Mesothelial cell of epicardium (in vitro differentiated cells): ENCODE results near the gene DENND2D. TPM values are rescaled to one million over a fixed set of nuclear protein-coding genes. Genes with fewer than 3 reads are reported as not detected.

Source experiments
- DNase-seq, 2 experiments: peaks; one replicate each; pipeline ENCODE4 v3.0.0; 2021; ENCODE audit warnings: low spot score in 2 of 2; ENCODE audit not compliant: unreplicated experiment in 2 of 2
- H3K27ac Mint-ChIP-seq: 2 replicates; pipeline ENCODE4 v1.8.0; 2021; ENCODE audit warnings: mixed read lengths
- H3K27me3 Mint-ChIP-seq: 2 replicates; pipeline ENCODE4 v1.8.0; 2021; ENCODE audit warnings: low read depth, mixed read lengths
- H3K36me3 Mint-ChIP-seq: 2 replicates; pipeline ENCODE4 v1.8.0; 2021; ENCODE audit warnings: mixed read lengths
- H3K4me1 Mint-ChIP-seq: 2 replicates; pipeline ENCODE4 v1.8.0; 2021; ENCODE audit warnings: mixed read lengths
- H3K4me3 Mint-ChIP-seq: 2 replicates; pipeline ENCODE4 v1.8.0; 2021; ENCODE audit warnings: mild to moderate bottlenecking, moderate library complexity, mixed read lengths
- H3K9me3 Mint-ChIP-seq: 2 replicates; pipeline ENCODE4 v1.8.0; 2021; ENCODE audit warnings: mixed read lengths
- CTCF ChIP-seq: fragments of 200-600 bp; sonication (generic); IDR thresholded peaks from one replicate; pipeline ENCODE4 v1.5.0; 2021; ENCODE audit warnings: antibody characterized with exemption; ENCODE audit not compliant: unreplicated experiment
- total RNA-seq: library from RNA; stranded (reverse); gene quantifications from 3 replicates; pipeline ENCODE4 v1.2.1, GENCODE V29; 2021

The DENND2D gene
- total RNA-seq, 1 donor from 2014 or later: 4.8 TPM

GRCh38 chr1:111214074-111214801, 13.8 kb upstream of the DENND2D start:
- H3K9me3 Mint-ChIP-seq: peaks cover 5% of the 10 kb centered on the region
- DNase-seq: no peak
- H3K4me3 Mint-ChIP-seq: no peak overlapping the region
- H3K36me3 Mint-ChIP-seq: no peaks in the 10 kb centered on the region
- no peaks in the 10 kb centered on the region for H3K27me3 Mint-ChIP-seq
- H3K27ac Mint-ChIP-seq: peak overlapping the region; percentile 54
- peaks cover 19% of the 10 kb centered on the region for H3K4me1 Mint-ChIP-seq
- no peak for TF ChIP-seq CTCF

GRCh38 chr1:111213412-111213811, 13.0 kb upstream of the DENND2D start:
- H3K4me3 Mint-ChIP-seq: no peak overlapping the region
- H3K27ac Mint-ChIP-seq: no peak overlapping the region
- no peak for TF ChIP-seq CTCF
- no peaks in the 10 kb centered on the region for H3K27me3 Mint-ChIP-seq
- H3K4me1 Mint-ChIP-seq: peaks cover 19% of the 10 kb centered on the region
- H3K9me3 Mint-ChIP-seq: peaks cover 5% of the 10 kb centered on the region
- no peak for DNase-seq
- no peaks in the 10 kb centered on the region for H3K36me3 Mint-ChIP-seq

- H3K4me1 Mint-ChIP-seq: peaks cover 19% of the 10 kb centered on the region
- no peak for DNase-seq
- no peaks in the 10 kb centered on the region for H3K36me3 Mint-ChIP-seq
- peaks cover 2% of the 10 kb centered on the region for H3K9me3 Mint-ChIP-seq
- H3K27me3 Mint-ChIP-seq: no peaks in the 10 kb centered on the region
- no peak overlapping the region for H3K27ac Mint-ChIP-seq
- no peak overlapping the region for H3K4me3 Mint-ChIP-seq
- no peak for TF ChIP-seq CTCF
Observed at GRCh38 chr1:111212634-111213335, 12.3 kb upstream of the DENND2D start.

- no peak overlapping the region for H3K4me3 Mint-ChIP-seq
- H3K36me3 Mint-ChIP-seq: no peaks in the 10 kb centered on the region
- H3K27me3 Mint-ChIP-seq: no peaks in the 10 kb centered on the region
- TF ChIP-seq CTCF: no peak
- DNase-seq: no peak
- H3K4me1 Mint-ChIP-seq: peaks cover 19% of the 10 kb centered on the region
- H3K27ac Mint-ChIP-seq: no peak overlapping the region
- no peaks in the 10 kb centered on the region for H3K9me3 Mint-ChIP-seq
Observed at GRCh38 chr1:111211921-111212320, 11.5 kb upstream of the DENND2D start.

GRCh38 chr1:111209622-111210021, 9.2 kb upstream of the DENND2D start:
- no peak for DNase-seq
- Mint-ChIP-seq H3K4me3 (no peak overlapping the region), H3K27ac (no peak overlapping the region), H3K4me1 (peaks cover 10% of the 10 kb centered on the region), H3K9me3 (no peaks in the 10 kb centered on the region), H3K27me3 (peaks cover 4% of the 10 kb centered on the region), H3K36me3 (no peaks in the 10 kb centered on the region)
- no peak for TF ChIP-seq CTCF
